Measurements from ENCODE around the gene ACAP3. TPM values are rescaled to one million over a fixed set of nuclear protein-coding genes. Genes with fewer than 3 reads are reported as not detected.

The ACAP3 gene
- total and polyA plus RNA-seq, 2 of the 4 experiments (the other 2 are of a cell fraction) = 13.3 to 58.2 TPM

DNA sequence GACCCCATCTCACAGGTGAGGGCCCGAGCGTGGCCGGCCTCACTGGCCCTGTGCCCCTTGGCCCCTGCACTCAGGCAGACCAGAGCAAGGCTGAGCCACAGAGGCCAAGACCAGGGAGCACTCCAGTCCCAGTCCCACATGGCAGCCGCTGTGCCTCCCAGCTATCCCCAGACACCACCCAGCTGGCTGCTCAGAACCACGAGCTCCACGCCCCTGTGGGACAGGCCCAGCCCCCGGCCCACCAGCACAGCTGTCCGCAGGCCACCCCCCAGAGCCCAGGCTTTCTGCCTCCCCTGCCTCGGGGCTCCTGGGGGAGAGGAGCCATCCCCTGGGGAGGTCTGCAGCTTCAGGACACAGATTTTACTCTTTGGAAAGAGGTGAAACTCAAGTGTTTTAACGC, 52.1 kb downstream of the ACAP3 start:
- dilution Hi-C loops (cut with HindIII; ENCODE audit: low sequenced_read_pairs, unreplicated experiment) (no loop called here), in situ Hi-C loops (cut with MboI; ENCODE audit: low sequenced_read_pairs) (no loop called here), intact Hi-C loops (cut with micrococcal nuclease) (no loop called here)
- H4K5ac ChIP-seq (ENCODE audit: low read depth, low read length) = no peak overlapping the region
- H3K56ac ChIP-seq (ENCODE audit: extremely low read depth, insufficient read depth, low read length) = no peak overlapping the region
- H3K36me3 ChIP-seq (ENCODE audit: control insufficient read depth, insufficient read depth, low read length) = peaks cover 72% of the 10 kb centered on the region
- no peak overlapping the region for H3K4ac ChIP-seq (ENCODE audit: low read depth, low read length)
- 100% methylated on average over 3 of the region's 10 CpGs; no CpG with 5 or more reads in 1 of the 2 experiments for whole genome bisulfite sequencing, 2 experiments (ENCODE audit: extremely low coverage in 2 of 2, insufficient read length in 1 of 2)
- peaks cover 12 to 55% of the 10 kb centered on the region in 2 experiments for H3K79me1 ChIP-seq (ENCODE audit: low read depth in 1 of 2, low read length in 2 of 2)
- no peak overlapping the region for H2AFZ ChIP-seq (replicated peaks; ENCODE audit: low read length, poor library complexity)
- H4K91ac ChIP-seq (ENCODE audit: insufficient read depth, low read depth, low read length) = no peak overlapping the region
- no peak overlapping the region for H3K4me3 ChIP-seq (ENCODE audit: insufficient read depth, low read depth, low read length)
- ChIA-PET POLR2A (ENCODE audit: unreplicated experiment) (no interaction called here), CTCF (no interaction called here)
- no peak overlapping the region for H3K23ac ChIP-seq (ENCODE audit: low read depth, low read length)
- no peak overlapping the region for H2BK15ac ChIP-seq (ENCODE audit: low read depth, low read length)
- peaks cover 14% of the 10 kb centered on the region for H3K9me1 ChIP-seq (ENCODE audit: insufficient read depth, low read length)
- H4K8ac ChIP-seq (ENCODE audit: low read depth in 2 of 2, low read length in 2 of 2) = no peak overlapping the region
- H2AK9ac ChIP-seq (replicated peaks; ENCODE audit: low read depth, low read length, poor library complexity) = no peak overlapping the region
- no peak overlapping the region for H3K18ac ChIP-seq (ENCODE audit: low read depth, low read length)
- no TSS peak for BruUV-seq (replicated peaks)
- no peak overlapping the region for H2BK20ac ChIP-seq (ENCODE audit: low read depth, low read length)
- peaks cover 10% of the 10 kb centered on the region for H4K20me1 ChIP-seq (ENCODE audit: insufficient read depth, low read length)
- no peaks in the 10 kb centered on the region for H3K27me3 ChIP-seq (ENCODE audit: control insufficient read depth, insufficient read depth, low read length)
- H2BK120ac ChIP-seq (ENCODE audit: low read depth, low read length) = no peak overlapping the region
- ATAC-seq (ENCODE audit: low read depth) = no peak
- no peak overlapping the region for H3K14ac ChIP-seq (replicated peaks; ENCODE audit: low read depth, low read length)
- H2BK5ac ChIP-seq (ENCODE audit: low read depth, low read length, poor library complexity, severe bottlenecking) = no peak overlapping the region
- peaks cover 14% of the 10 kb centered on the region for H3K4me1 ChIP-seq (ENCODE audit: control insufficient read depth, insufficient read depth, low read length)
- no peak overlapping the region for H3K9ac ChIP-seq (ENCODE audit: low read depth, low read length)
- no peaks in the 10 kb centered on the region for H3K9me3 ChIP-seq (ENCODE audit: control insufficient read depth, insufficient read depth, low read length)
- no peak overlapping the region for H2AK5ac ChIP-seq (ENCODE audit: low read depth, low read length)
- no peak overlapping the region for H3K4me2 ChIP-seq (ENCODE audit: low read depth, low read length)
- no peak for DNase-seq
- H3K27ac ChIP-seq (ENCODE audit: insufficient read depth, low read length) = no peak overlapping the region
- TF ChIP-seq MXI1 (IDR thresholded peaks at IDR 0.05; ENCODE audit: borderline replicate concordance, low read depth, low read length) (no peak), RCOR1 (IDR thresholded peaks at IDR 0.05; ENCODE audit: insufficient replicate concordance, low read length) (no peak), RAD21 (IDR thresholded peaks at IDR 0.05; ENCODE audit: low read length) (no peak), CHD1 (IDR thresholded peaks at IDR 0.05; ENCODE audit: low read depth, low read length) (no peak), MAZ (IDR thresholded peaks at IDR 0.05; ENCODE audit: borderline replicate concordance, low read depth, low read length) (no peak), RFX5 (IDR thresholded peaks at IDR 0.05; ENCODE audit: low read depth, low read length) (no peak)
